GM10266 (cell line): ENCODE measurements around the gene CBL.

Experiments used
- DNase-seq: peaks from one replicate; pipeline ENCODE4 v3.0.0; 2012; ENCODE audit errors: extremely low spot score
- TF ChIP-seq, protein P1 (sequence below): IDR thresholded peaks from 2 replicates; pipeline ENCODE4 v1.5.1; 2012; ENCODE audit warnings: mild to moderate bottlenecking, low read depth; ENCODE audit not compliant: control insufficient read depth, insufficient read depth; ENCODE audit errors: missing control alignments

The CBL gene

DNA sequence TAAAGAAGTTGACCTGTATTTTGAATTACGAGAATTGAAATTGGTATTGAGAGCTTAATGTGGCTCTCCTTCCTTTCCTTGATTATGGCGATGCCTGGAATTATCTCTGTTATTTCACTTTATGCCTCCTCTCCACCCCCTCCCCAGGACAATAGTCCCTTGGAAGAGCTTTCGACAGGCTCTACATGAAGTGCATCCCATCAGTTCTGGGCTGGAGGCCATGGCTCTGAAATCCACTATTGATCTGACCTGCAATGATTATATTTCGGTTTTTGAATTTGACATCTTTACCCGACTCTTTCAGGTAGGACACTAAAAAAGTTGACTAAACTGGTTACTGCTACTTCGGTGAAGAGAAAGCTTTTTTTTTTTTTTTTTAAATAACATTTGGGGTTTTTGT lies 67.6 kb downstream of the CBL start:
- no peak for DNase-seq
- TF ChIP-seq, protein P1, sequence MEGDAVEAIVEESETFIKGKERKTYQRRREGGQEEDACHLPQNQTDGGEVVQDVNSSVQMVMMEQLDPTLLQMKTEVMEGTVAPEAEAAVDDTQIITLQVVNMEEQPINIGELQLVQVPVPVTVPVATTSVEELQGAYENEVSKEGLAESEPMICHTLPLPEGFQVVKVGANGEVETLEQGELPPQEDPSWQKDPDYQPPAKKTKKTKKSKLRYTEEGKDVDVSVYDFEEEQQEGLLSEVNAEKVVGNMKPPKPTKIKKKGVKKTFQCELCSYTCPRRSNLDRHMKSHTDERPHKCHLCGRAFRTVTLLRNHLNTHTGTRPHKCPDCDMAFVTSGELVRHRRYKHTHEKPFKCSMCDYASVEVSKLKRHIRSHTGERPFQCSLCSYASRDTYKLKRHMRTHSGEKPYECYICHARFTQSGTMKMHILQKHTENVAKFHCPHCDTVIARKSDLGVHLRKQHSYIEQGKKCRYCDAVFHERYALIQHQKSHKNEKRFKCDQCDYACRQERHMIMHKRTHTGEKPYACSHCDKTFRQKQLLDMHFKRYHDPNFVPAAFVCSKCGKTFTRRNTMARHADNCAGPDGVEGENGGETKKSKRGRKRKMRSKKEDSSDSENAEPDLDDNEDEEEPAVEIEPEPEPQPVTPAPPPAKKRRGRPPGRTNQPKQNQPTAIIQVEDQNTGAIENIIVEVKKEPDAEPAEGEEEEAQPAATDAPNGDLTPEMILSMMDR = no peak

- DNase-seq = no peak
- TF ChIP-seq, protein P1 = no peak
Observed at GRCh38 chr11:119277660-119278059, 71.5 kb downstream of the CBL start.

DNA sequence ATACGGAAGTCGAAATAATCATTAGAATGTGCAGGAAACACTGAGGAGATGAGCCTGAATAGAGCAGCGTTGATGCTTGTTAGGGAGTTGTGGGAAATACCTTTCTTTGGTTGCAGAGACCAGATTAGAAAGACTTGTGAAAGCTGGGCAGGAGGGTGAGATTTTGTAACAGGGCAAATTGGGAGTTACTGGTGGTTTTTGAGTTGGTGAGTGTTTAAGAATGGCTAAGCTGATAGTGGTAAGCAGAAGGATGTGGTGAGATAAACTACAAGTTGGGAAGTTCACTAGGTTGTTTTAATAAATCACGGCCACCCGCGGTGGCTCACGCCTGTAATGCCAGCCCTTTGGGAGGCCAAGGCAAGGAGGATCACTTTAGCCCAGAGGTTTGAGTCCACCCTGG lies 76.4 kb downstream of the CBL start:
- TF ChIP-seq, protein P1 = no peak
- no peak for DNase-seq

GRCh38 chr11:119284344-119285157 lies 78.4 kb downstream of the CBL start:
- peak; percentile 58 for DNase-seq

DNA sequence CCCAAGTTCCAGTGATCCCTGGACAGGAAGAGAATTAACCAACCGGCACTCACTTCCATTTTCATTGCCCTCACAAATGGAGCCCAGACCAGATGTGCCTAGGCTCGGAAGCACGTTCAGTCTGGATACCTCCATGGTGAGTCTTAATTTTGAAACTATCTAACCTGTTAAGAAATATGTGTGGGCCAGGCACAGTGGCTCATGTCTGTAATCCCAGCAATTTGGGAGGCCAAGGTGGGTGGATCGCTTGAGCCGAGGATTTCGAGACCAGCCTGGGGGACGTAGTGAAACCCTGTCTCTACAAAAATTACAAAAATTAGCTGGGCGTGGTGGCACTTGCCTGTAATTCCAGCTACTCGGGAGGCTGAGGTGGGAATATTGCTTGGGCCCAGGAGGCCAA lies 79.3 kb downstream of the CBL start:
- TF ChIP-seq, protein P1 = no peak

More at GRCh38 chr11:119284344-119285157, 78.4 kb downstream of the CBL start:
- TF ChIP-seq, protein P1 = peak; percentile 54

GRCh38 chr11:119288219-119288618 lies 82.1 kb downstream of the CBL start:
- TF ChIP-seq, protein P1 = no peak
- DNase-seq = no peak

More for the DNA sequence above, 79.3 kb downstream of the CBL start:
- no peak for DNase-seq

DNA sequence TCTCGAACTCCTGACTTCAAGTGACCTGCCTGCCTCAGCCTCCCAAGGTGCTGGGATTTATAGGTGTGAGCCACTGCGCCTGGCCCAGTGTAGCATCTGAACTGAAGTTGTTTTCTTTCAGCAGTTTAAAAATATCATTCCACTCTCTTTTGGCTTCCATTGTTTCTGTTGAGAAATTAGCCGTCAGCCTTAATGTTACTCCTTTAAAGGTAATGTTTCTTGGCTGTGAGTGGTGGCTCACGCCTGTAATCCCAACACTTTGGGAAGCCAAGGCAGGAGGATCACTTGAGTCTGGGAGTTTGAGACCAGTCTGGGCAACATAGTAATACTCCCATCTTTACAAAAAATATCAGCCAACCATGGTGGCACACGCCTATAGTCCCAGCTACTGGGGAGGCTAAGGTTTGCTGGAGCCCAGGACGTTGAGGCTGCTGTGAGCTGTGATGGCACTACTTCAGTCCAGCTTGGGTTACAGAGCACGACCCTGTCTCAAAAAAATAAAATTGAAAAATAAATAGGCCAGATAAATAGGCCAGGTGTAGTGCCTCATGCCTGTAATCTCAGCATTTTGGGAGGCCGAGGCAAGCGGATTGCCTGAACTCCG lies 84.9 kb downstream of the CBL start:
- no peak for DNase-seq
- TF ChIP-seq, protein P1 = no peak
